Keratinocyte (primary cell): ENCODE measurements around the gene GNA15. TPM values are rescaled to one million over a fixed set of nuclear protein-coding genes. Genes with fewer than 3 reads are reported as not detected.

Source experiments
- DNase-seq: peaks from one replicate; pipeline ENCODE4 v3.0.0-alpha.2; 2011; ENCODE audit warnings: low read depth, missing footprints, low spot score
- FAIRE-seq: peaks from 2 replicates; lab custom pipeline; 2011; peaks lifted over from hg19 to GRCh38; lab: Jason Lieb, UNC
- H2AFZ ChIP-seq: 2 replicates; pipeline ENCODE4 v1.6.0; 2012; ENCODE audit warnings: low read length, control low read depth, inconsistent platforms; ENCODE audit not compliant: control insufficient read depth
- H3K27ac ChIP-seq: 2 replicates; pipeline ENCODE4 v1.5.1; 2011; ENCODE audit warnings: low read length; ENCODE audit not compliant: control insufficient read depth, insufficient read depth
- H3K27me3 ChIP-seq: 3 replicates; pipeline ENCODE4 v1.6.0; 2011; ENCODE audit warnings: low read length; ENCODE audit not compliant: control insufficient read depth, insufficient read depth; ENCODE audit errors: extremely low read depth
- H3K36me3 ChIP-seq, 2 experiments: 2 replicates in 1 of 2; 3 replicates in 1 of 2; pipeline ENCODE4 v1.5.1; 2011; ENCODE audit warnings: low read length in 2 of 2, mild to moderate bottlenecking in 1 of 2; ENCODE audit not compliant: control insufficient read depth in 2 of 2, insufficient read depth in 2 of 2; ENCODE audit errors: extremely low read depth in 1 of 2
- H3K4me1 ChIP-seq: 3 replicates; pipeline ENCODE4 v1.5.1; 2011; ENCODE audit warnings: low read length; ENCODE audit not compliant: control insufficient read depth, insufficient read depth; ENCODE audit errors: extremely low read depth
- H3K4me2 ChIP-seq: 3 replicates; pipeline ENCODE4 v1.6.0; 2011; ENCODE audit warnings: low read depth, low read length; ENCODE audit not compliant: control insufficient read depth, insufficient read depth; ENCODE audit errors: extremely low read depth
- H3K4me3 ChIP-seq, 3 experiments: fragments of 200-600 bp in 1 of 3; sonication (generic) in 1 of 3; 2 replicates in 2 of 3; 3 replicates in 1 of 3; pipeline ENCODE4 v1.5.1; 2011 to 2016; ENCODE audit warnings: low read length in 3 of 3, mild to moderate bottlenecking in 3 of 3, control low read depth in 2 of 3, inconsistent platforms in 1 of 3, low read depth in 1 of 3, mixed read lengths in 1 of 3, mixed run types in 1 of 3, moderate library complexity in 1 of 3; ENCODE audit not compliant: control insufficient read depth in 2 of 3, insufficient read depth in 2 of 3; ENCODE audit errors: extremely low read depth in 1 of 3
- H3K79me2 ChIP-seq: 2 replicates; pipeline ENCODE4 v1.6.0; 2012; ENCODE audit warnings: low read length; ENCODE audit not compliant: control insufficient read depth, insufficient read depth
- H3K9ac ChIP-seq: 3 replicates; pipeline ENCODE4 v1.6.0; 2011; ENCODE audit warnings: low read length; ENCODE audit not compliant: control insufficient read depth, insufficient read depth; ENCODE audit errors: extremely low read depth
- H3K9me1 ChIP-seq: 3 replicates; pipeline ENCODE4 v1.6.0; 2011; ENCODE audit warnings: low read length; ENCODE audit not compliant: control insufficient read depth, insufficient read depth; ENCODE audit errors: extremely low read depth
- H3K9me3 ChIP-seq: 2 replicates; pipeline ENCODE4 v1.5.1; 2012; ENCODE audit warnings: low read depth, low read length; ENCODE audit not compliant: control insufficient read depth
- H4K20me1 ChIP-seq: 3 replicates; pipeline ENCODE4 v1.6.0; 2011; ENCODE audit warnings: low read length; ENCODE audit not compliant: control insufficient read depth, insufficient read depth; ENCODE audit errors: extremely low read depth
- CTCF ChIP-seq, 3 experiments: IDR thresholded peaks in 1 of 3; conservative IDR thresholded peaks in 1 of 3; optimal IDR thresholded peaks in 1 of 3; 2 replicates in 2 of 3; 3 replicates in 1 of 3; pipeline versions ENCODE3 to v1.5.1; 2011; ENCODE audit warnings: low read length in 3 of 3, mild to moderate bottlenecking in 3 of 3, moderate library complexity in 2 of 3, control low read depth in 1 of 3, inconsistent platforms in 1 of 3; ENCODE audit not compliant: insufficient read depth in 2 of 3; ENCODE audit errors: extremely low read depth in 1 of 3
- EZH2 ChIP-seq: IDR thresholded peaks from one replicate; pipeline ENCODE4 v1.6.1; 2012; ENCODE audit warnings: inconsistent platforms, mild to moderate bottlenecking, low read length, moderate library complexity
- dilution Hi-C: fragments of 300-500 bp; cut with MboI; formaldehyde crosslinking; loops from one replicate; pipeline ENCODE4 v1.7.0; 2020; ENCODE audit warnings: low sequenced_read_pairs; ENCODE audit not compliant: extremely low pct_ligation_motif_present
- polyA plus RNA-seq, 5 experiments: library from polyadenylated mRNA; depleted of rRNA in 3 of 5; stranded (reverse) in 3 of 5; stranded (forward) in 1 of 5; unstranded in 1 of 5; fragments of >200 nt; gene quantifications; 1 replicate in 1 of 5; 2 replicates in 3 of 5; 3 replicates in 1 of 5; pipeline versions ENCODE4 v1.2.1 to v1.2.3, GENCODE V29; 2011 to 2012; ENCODE audit warnings: missing spikeins in 2 of 5, low read depth in 1 of 5, low replicate concordance in 1 of 5

Gene GNA15
- polyA plus RNA-seq, 1 donor (not counting 4 experiments of a cell fraction or from before 2014, with no cell fraction given) = 60.0 TPM

GRCh38 chr19:3113100-3114017 lies 22.5 kb upstream of the GNA15 start:
- dilution Hi-C loops = no loop called here
- no peaks in the 10 kb centered on the region for H3K27me3 ChIP-seq

GRCh38 chr19:3114018-3114726 lies 21.7 kb upstream of the GNA15 start:
- H3K27ac ChIP-seq = no peak overlapping the region
- peaks cover 36% of the 10 kb centered on the region for H3K79me2 ChIP-seq
- no peak overlapping the region for H3K4me3 ChIP-seq
- no peaks in the 10 kb centered on the region for H3K9me3 ChIP-seq
- TF ChIP-seq CTCF (optimal IDR thresholded peaks at IDR 0.05 in 1 of 3, IDR thresholded peaks at IDR 0.05 in 1 of 3, conservative IDR thresholded peaks at IDR 0.05 in 1 of 3; ENCODE audit: extremely low read depth in 1 of 3, insufficient read depth in 2 of 3, low read length in 3 of 3) = no peak
- TF ChIP-seq EZH2 = no peak
- DNase-seq (no peak), FAIRE-seq (no peak)
- H3K4me1 ChIP-seq = peaks cover 7% of the 10 kb centered on the region
- H2AFZ ChIP-seq = no peak overlapping the region
- no peaks in the 10 kb centered on the region for H3K27me3 ChIP-seq
- peaks cover 7% of the 10 kb centered on the region for H4K20me1 ChIP-seq
- peaks cover 11 to 18% of the 10 kb centered on the region in 2 experiments for H3K36me3 ChIP-seq
- dilution Hi-C loops = no loop called here
- no peak overlapping the region for H3K9ac ChIP-seq
- no peaks in the 10 kb centered on the region for H3K9me1 ChIP-seq
- H3K4me2 ChIP-seq = no peak overlapping the region

More at GRCh38 chr19:3113100-3114017, 22.5 kb upstream of the GNA15 start:
- H3K79me2 ChIP-seq = peaks cover 43% of the 10 kb centered on the region
- H2AFZ ChIP-seq = no peak overlapping the region
- H3K4me3 ChIP-seq = no peak overlapping the region
- no peak overlapping the region for H3K9ac ChIP-seq
- peaks cover 7% of the 10 kb centered on the region for H4K20me1 ChIP-seq
- no peak for FAIRE-seq
- no peak overlapping the region for H3K27ac ChIP-seq
- H3K4me2 ChIP-seq = no peak overlapping the region
- peaks cover 11 to 18% of the 10 kb centered on the region in 2 experiments for H3K36me3 ChIP-seq
- no peak for DNase-seq
- H3K9me3 ChIP-seq = no peaks in the 10 kb centered on the region
- no peak for TF ChIP-seq EZH2
- TF ChIP-seq CTCF (optimal IDR thresholded peaks at IDR 0.05 in 1 of 3, IDR thresholded peaks at IDR 0.05 in 1 of 3, conservative IDR thresholded peaks at IDR 0.05 in 1 of 3; ENCODE audit: extremely low read depth in 1 of 3, insufficient read depth in 2 of 3, low read length in 3 of 3) = no peak
- H3K4me1 ChIP-seq = peaks cover 7% of the 10 kb centered on the region
- H3K9me1 ChIP-seq = no peaks in the 10 kb centered on the region
